H1 (cell line): ENCODE results near the gene TRIM56. TPM values are rescaled to one million over a fixed set of nuclear protein-coding genes. Genes with fewer than 3 reads are reported as not detected.

Experiments
- CTCF ChIA-PET: fragments of 300-600 bp; sonication (Branson Sonifier 250); formaldehyde crosslinking; loops from one replicate; lab custom pipeline; 2021; ENCODE audit not compliant: partially characterized antibody; lab: Charles Lee
- POLR2A ChIA-PET: fragments of 300-600 bp; sonication (Branson Sonifier 250); formaldehyde crosslinking; loops from one replicate; lab custom pipeline; 2021; ENCODE audit warnings: inconsistent platforms; ENCODE audit not compliant: partially characterized antibody; lab: Charles Lee
- DNase-seq, 2 experiments: peaks; one replicate each; pipeline versions ENCODE4 v3.0.0 to v3.0.0-alpha.2; 2010 to 2022; ENCODE audit warnings: low spot score in 2 of 2, low read depth in 1 of 2, mixed read lengths in 1 of 2
- FAIRE-seq: peaks from 2 replicates; lab custom pipeline; 2011; peaks lifted over from hg19 to GRCh38; lab: Jason Lieb, UNC
- H2AFZ ChIP-seq: 2 replicates; pipeline ENCODE4 v1.8.1; 2012; ENCODE audit warnings: low read length, inconsistent platforms
- H2AK5ac ChIP-seq: 2 replicates; pipeline ENCODE4 v1.6.1; 2013; ENCODE audit warnings: low read depth, low read length
- H2BK120ac ChIP-seq: replicated peaks from 2 replicates; pipeline ENCODE3; 2013; ENCODE audit warnings: low read depth, low read length, inconsistent platforms
- H2BK12ac ChIP-seq: 2 replicates; pipeline ENCODE4 v1.6.1; 2013; ENCODE audit warnings: low read depth, low read length
- H2BK15ac ChIP-seq: 2 replicates; pipeline ENCODE4 v1.6.1; 2013; ENCODE audit warnings: low read length
- H2BK20ac ChIP-seq: 2 replicates; pipeline ENCODE4 v1.6.1; 2013; ENCODE audit warnings: low read length
- H2BK5ac ChIP-seq: 2 replicates; pipeline ENCODE4 v1.6.1; 2013; ENCODE audit warnings: low read depth, low read length
- H3K14ac ChIP-seq: 2 replicates; pipeline ENCODE4 v1.6.1; 2013; ENCODE audit warnings: inconsistent platforms; ENCODE audit not compliant: insufficient read length
- H3K18ac ChIP-seq: 2 replicates; pipeline ENCODE4 v1.6.1; 2013; ENCODE audit warnings: low read length; ENCODE audit errors: extremely low read depth
- H3K23ac ChIP-seq: 2 replicates; pipeline ENCODE4 v1.6.1; 2013; ENCODE audit warnings: inconsistent platforms; ENCODE audit not compliant: insufficient read length
- H3K23me2 ChIP-seq: 2 replicates; pipeline ENCODE4 v1.6.1; 2013; ENCODE audit warnings: low read depth, low read length
- H3K27ac ChIP-seq: 2 replicates; pipeline ENCODE4 v1.6.1; 2011; ENCODE audit warnings: low read depth, low read length, inconsistent platforms
- H3K27me3 ChIP-seq, 4 experiments: replicated peaks in 1 of 4; 1 replicate in 1 of 4; 2 replicates in 3 of 4; pipeline versions ENCODE4 v1.6.1 to v1.8.1; 2011 to 2013; ENCODE audit warnings: low read length in 3 of 4, mild to moderate bottlenecking in 3 of 4, inconsistent platforms in 2 of 4, mixed read lengths in 2 of 4, moderate library complexity in 1 of 4; ENCODE audit not compliant: control insufficient read depth in 3 of 4, insufficient read depth in 3 of 4; ENCODE audit errors: extremely low read depth in 1 of 4
- H3K36me3 ChIP-seq, 4 experiments: 2 replicates each; pipeline versions ENCODE4 v1.6.1 to v1.8.1; 2011 to 2013; ENCODE audit warnings: mild to moderate bottlenecking in 4 of 4, low read length in 3 of 4, moderate library complexity in 2 of 4, control low read depth in 1 of 4, inconsistent platforms in 1 of 4; ENCODE audit not compliant: insufficient read depth in 4 of 4, control insufficient read depth in 2 of 4
- H3K4ac ChIP-seq: replicated peaks from 2 replicates; pipeline ENCODE3; 2013; ENCODE audit warnings: low read length, low read depth, mixed read lengths, inconsistent platforms; ENCODE audit not compliant: insufficient read length
- H3K4me1 ChIP-seq, 4 experiments: replicated peaks in 1 of 4; 1 replicate in 1 of 4; 2 replicates in 3 of 4; pipeline versions ENCODE4 v1.6.1 to v1.8.1; 2011 to 2013; ENCODE audit warnings: low read length in 3 of 4, inconsistent platforms in 2 of 4, mixed read lengths in 1 of 4; ENCODE audit not compliant: insufficient read depth in 4 of 4, control insufficient read depth in 3 of 4
- H3K4me2 ChIP-seq, 2 experiments: 2 replicates each; pipeline versions ENCODE4 v1.6.1 to v1.8.1; 2011 to 2013; ENCODE audit warnings: low read depth in 2 of 2, low read length in 2 of 2, control low read depth in 1 of 2, inconsistent platforms in 1 of 2, mild to moderate bottlenecking in 1 of 2; ENCODE audit not compliant: insufficient read depth in 1 of 2
- H3K4me3 ChIP-seq, 4 experiments: fragments of 200-600, 300-600 bp in 1 of 4; sonication (generic), shearing (Covaris generic), sonication (Bioruptor Twin) in 1 of 4; 2 replicates each; pipeline versions ENCODE4 v1.5.1 to v1.8.1; 2011 to 2016; ENCODE audit warnings: low read length in 4 of 4, low read depth in 3 of 4, control low read depth in 2 of 4, inconsistent platforms in 2 of 4, mild to moderate bottlenecking in 2 of 4, mixed read lengths in 1 of 4, moderate library complexity in 1 of 4; ENCODE audit not compliant: insufficient read depth in 2 of 4; ENCODE audit errors: extremely low read depth in 1 of 4
- H3K56ac ChIP-seq: replicated peaks from 2 replicates; pipeline ENCODE3; 2013; ENCODE audit warnings: low read depth, mild to moderate bottlenecking, mixed read lengths, low read length, inconsistent platforms; ENCODE audit not compliant: insufficient read length
- H3K79me1 ChIP-seq: 2 replicates; pipeline ENCODE4 v1.6.1; 2013; ENCODE audit warnings: low read depth, low read length, control low read depth
- H3K79me2 ChIP-seq, 2 experiments: 2 replicates each; pipeline versions ENCODE4 v1.6.1 to v1.8.1; 2012 to 2013; ENCODE audit warnings: low read length in 2 of 2, mild to moderate bottlenecking in 2 of 2, inconsistent platforms in 1 of 2; ENCODE audit not compliant: insufficient read depth in 2 of 2, control insufficient read depth in 1 of 2
- H3K9ac ChIP-seq, 4 experiments: replicated peaks in 1 of 4; 1 replicate in 1 of 4; 2 replicates in 3 of 4; pipeline versions ENCODE4 v1.6.1 to v1.8.1; 2011 to 2013; ENCODE audit warnings: low read depth in 3 of 4, low read length in 3 of 4, control low read depth in 2 of 4, mild to moderate bottlenecking in 2 of 4, moderate library complexity in 2 of 4, inconsistent platforms in 1 of 4; ENCODE audit errors: extremely low read depth in 1 of 4
- H3K9me3 ChIP-seq, 2 experiments: 2 replicates each; pipeline versions ENCODE4 v1.6.1 to v1.8.1; 2012 to 2013; ENCODE audit warnings: mild to moderate bottlenecking in 2 of 2, moderate library complexity in 2 of 2, control low read depth in 1 of 2, inconsistent platforms in 1 of 2, low read depth in 1 of 2, low read length in 1 of 2, mixed read lengths in 1 of 2; ENCODE audit not compliant: insufficient read depth in 2 of 2
- H4K20me1 ChIP-seq, 2 experiments: replicated peaks in 1 of 2; 2 replicates each; pipeline versions ENCODE3 to v1.8.1; 2011 to 2013; ENCODE audit warnings: inconsistent platforms in 2 of 2, low read length in 2 of 2, mild to moderate bottlenecking in 1 of 2; ENCODE audit not compliant: insufficient read depth in 2 of 2, control insufficient read depth in 1 of 2
- H4K5ac ChIP-seq: 2 replicates; pipeline ENCODE4 v1.6.1; 2013; ENCODE audit warnings: low read length, low read depth, mixed read lengths, inconsistent platforms; ENCODE audit not compliant: insufficient read length
- H4K8ac ChIP-seq: 2 replicates; pipeline ENCODE4 v1.8.0; 2013; ENCODE audit warnings: mild to moderate bottlenecking, moderate library complexity, low read length, inconsistent platforms; ENCODE audit not compliant: insufficient read depth; ENCODE audit errors: extremely low read depth
- H4K91ac ChIP-seq: replicated peaks from 2 replicates; pipeline ENCODE3; 2013; ENCODE audit warnings: low read length, mixed read lengths, inconsistent platforms; ENCODE audit not compliant: insufficient read length
- EGR1 ChIP-seq: IDR thresholded peaks from 2 replicates; pipeline ENCODE4 v1.6.1; 2011; ENCODE audit warnings: low read depth, low read length, borderline replicate concordance
- GABPA ChIP-seq: IDR thresholded peaks from 2 replicates; pipeline ENCODE4 v1.6.1; 2011; ENCODE audit warnings: mild to moderate bottlenecking, low read length, moderate library complexity, borderline replicate concordance; ENCODE audit not compliant: insufficient read depth
- KDM1A ChIP-seq: fragments of 200-600, 300-600 bp; sonication (generic); IDR thresholded peaks from 2 replicates; pipeline ENCODE4 v1.7.1; 2016; ENCODE audit warnings: mild to moderate bottlenecking, low read length, borderline replicate concordance
- KDM4A ChIP-seq: IDR thresholded peaks from one replicate; pipeline ENCODE4 v1.7.1; 2012; ENCODE audit warnings: low read depth, mild to moderate bottlenecking, moderate library complexity, low read length, inconsistent platforms; ENCODE audit not compliant: severe bottlenecking
- NRF1 ChIP-seq: IDR thresholded peaks from 2 replicates; pipeline ENCODE4 v1.6.1; 2011; ENCODE audit warnings: mild to moderate bottlenecking, low read depth, low read length, improper control_type of control experiment
- YY1 ChIP-seq: IDR thresholded peaks from 2 replicates; pipeline ENCODE4 v1.6.1; 2011; ENCODE audit warnings: low read depth, mild to moderate bottlenecking, low read length
- WGBS, 2 experiments: shearing (Covaris generic) in 1 of 2; methylation state at CpG; one replicate each; pipeline versions ENCODE4 v1.1.6 to v1.1.7; 2013 to 2015; ENCODE audit warnings: low lambda C conversion rate in 2 of 2, mixed read lengths in 2 of 2, inconsistent platforms in 1 of 2, low coverage in 1 of 2, missing lambda C conversion rate in 1 of 2; ENCODE audit not compliant: insufficient replicate concordance in 2 of 2, insufficient coverage in 1 of 2, insufficient read length in 1 of 2; ENCODE audit errors: extremely low coverage in 1 of 2, missing lambda C conversion rate in 1 of 2; 5-methylcytosine and 5-hydroxymethylcytosine counted together
- polyA plus RNA-seq, 7 experiments: library from polyadenylated mRNA; depleted of rRNA in 3 of 7; stranded (reverse) in 5 of 7; unstranded in 2 of 7; fragments of >200 nt in 5 of 7; fragments of 200-250 nt in 2 of 7; gene quantifications; 1 replicate in 5 of 7; 2 replicates in 1 of 7; 4 replicates in 1 of 7; pipeline versions ENCODE4 v1.2.1 to v1.2.3, GENCODE V29; 2011 to 2013; ENCODE audit warnings: missing spikeins in 2 of 7, mixed read lengths in 2 of 7
- total RNA-seq: library from RNA; stranded (reverse); fragmentation: NEBNext Ultra II Directional; extraction: Animal tissue kit (Norgen Biotek cat#: 25700); gene quantifications from 2 replicates; pipeline ENCODE4 v1.2.1, GENCODE V29; 2021

Gene TRIM56
- total and polyA plus RNA-seq, 2 of the 8 experiments (the other 6 are each of a cell fraction or from before 2014, with no cell fraction given): 2.0 to 17.5 TPM

- H3K36me3 ChIP-seq: peaks cover 0 to 19% (median 4%) of the 10 kb centered on the region in 4 experiments; a peak in 5 of 8 replicates
- no peak overlapping the region for H3K4me2 ChIP-seq
- peaks cover 0 to 6% of the 10 kb centered on the region in 2 experiments; a peak in 1 of 4 replicates for H3K9me3 ChIP-seq
- H3K4me3 ChIP-seq: no peak overlapping the region
- 95% methylated on average over 37 of the region's 45 CpGs; no CpG with 5 or more reads in 1 of the 2 experiments for WGBS, 2 experiments
- no peak overlapping the region for H3K18ac ChIP-seq
- H3K27me3 ChIP-seq: no peaks in the 10 kb centered on the region
- no peak overlapping the region for H2BK5ac ChIP-seq
- ChIA-PET POLR2A (no interaction called here), CTCF (interaction anchor here (0.7 to 1.3 kb wide), 7 partner anchors 8 to 197 kb away, joined by 3 to 6 read pairs (median 3); partner anchors contain the start of genes MOGAT3 and UFSP1)
- no peak overlapping the region for H3K9ac ChIP-seq
- no peak overlapping the region for H3K4ac ChIP-seq
- no peaks in the 10 kb centered on the region for H4K20me1 ChIP-seq
- FAIRE-seq: no peak
- no peak overlapping the region for H4K91ac ChIP-seq
- no peak for DNase-seq
- no peak overlapping the region for H2AK5ac ChIP-seq
- no peak overlapping the region for H4K5ac ChIP-seq
- H3K27ac ChIP-seq: no peak overlapping the region
- H4K8ac ChIP-seq: no peak overlapping the region; the same call in 1 of the 2 replicates
- peaks cover 2% of the 10 kb centered on the region for H3K79me1 ChIP-seq
- no peak overlapping the region for H2BK120ac ChIP-seq
- no peaks in the 10 kb centered on the region for H3K79me2 ChIP-seq
- H2BK15ac ChIP-seq: no peak overlapping the region
- H2AFZ ChIP-seq: no peak overlapping the region
- TF ChIP-seq KDM4A (no peak), NRF1 (no peak), GABPA (no peak), YY1 (no peak), KDM1A (no peak), EGR1 (no peak)
- no peak overlapping the region for H3K23ac ChIP-seq
- peaks cover 4% of the 10 kb centered on the region; the same call in 1 of the 2 replicates for H3K23me2 ChIP-seq
- peaks cover 0 to 6% (median 3%) of the 10 kb centered on the region in 4 experiments; a peak in 3 of 7 replicates for H3K4me1 ChIP-seq
- peak overlapping the region; percentile 71; the same call in 1 of the 2 replicates for H2BK12ac ChIP-seq
- no peak overlapping the region for H2BK20ac ChIP-seq
- H3K14ac ChIP-seq: no peak overlapping the region
- no peak overlapping the region for H3K56ac ChIP-seq
These were observed 2.2 kb downstream of the TRIM56 start for GRCh38 chr7:101087334-101088068.
